Activated effector memory CD4-positive, alpha-beta T cell treated with Interleukin-2 at 50 U/mL for 16 hours (primary cell): ENCODE measurements around the gene PLP1.
"Not testable (repeated sequence)": the region's sequence is repeated elsewhere in the genome, so short reads cannot be mapped to it uniquely, and the experiment has no call there.

ENCODE experiments used
- DNase-seq: peaks from one replicate; pipeline ENCODE4 v3.0.0-alpha.2; 2020

Gene PLP1

DNA sequence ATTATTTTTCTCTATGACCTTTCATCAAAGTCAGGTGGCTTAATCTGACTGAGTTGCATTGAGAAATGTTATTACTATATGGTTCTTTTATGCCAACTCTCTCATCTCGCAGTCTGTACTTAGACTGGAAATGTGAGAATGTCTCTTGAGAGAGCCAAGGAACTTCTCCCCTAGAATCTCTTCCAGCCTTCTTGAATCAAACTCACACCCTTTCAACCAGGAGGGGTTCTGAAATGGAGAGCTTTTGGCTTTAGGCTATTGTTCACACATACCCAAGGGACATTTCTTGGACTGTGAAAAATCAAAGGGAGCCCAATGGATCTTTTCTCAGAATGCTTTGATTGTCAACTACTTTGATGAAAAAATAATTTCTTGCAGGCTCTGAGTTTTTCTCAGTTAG, 5.1 kb downstream of the PLP1 start:
- no peak for DNase-seq

DNA sequence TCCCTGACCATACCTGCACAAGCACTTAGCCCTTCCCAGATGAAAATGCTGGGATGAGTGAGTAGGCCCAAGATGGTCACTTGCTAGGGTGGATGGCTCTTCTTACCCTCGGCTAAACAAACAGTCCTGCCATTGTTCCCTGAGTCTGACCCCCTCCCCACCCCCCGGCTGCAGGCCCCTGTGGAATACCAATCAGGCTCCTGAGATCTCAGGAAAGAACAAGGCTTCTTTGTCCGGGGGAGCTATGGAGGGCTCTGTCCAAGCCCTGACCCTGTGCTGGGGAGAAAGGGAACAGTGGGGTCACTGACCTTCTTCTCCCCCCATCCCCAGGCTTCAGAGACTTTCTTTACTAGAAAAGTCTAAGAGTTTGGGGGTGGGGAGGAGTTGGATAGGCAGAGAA, 6.0 kb downstream of the PLP1 start:
- DNase-seq: no peak

DNA sequence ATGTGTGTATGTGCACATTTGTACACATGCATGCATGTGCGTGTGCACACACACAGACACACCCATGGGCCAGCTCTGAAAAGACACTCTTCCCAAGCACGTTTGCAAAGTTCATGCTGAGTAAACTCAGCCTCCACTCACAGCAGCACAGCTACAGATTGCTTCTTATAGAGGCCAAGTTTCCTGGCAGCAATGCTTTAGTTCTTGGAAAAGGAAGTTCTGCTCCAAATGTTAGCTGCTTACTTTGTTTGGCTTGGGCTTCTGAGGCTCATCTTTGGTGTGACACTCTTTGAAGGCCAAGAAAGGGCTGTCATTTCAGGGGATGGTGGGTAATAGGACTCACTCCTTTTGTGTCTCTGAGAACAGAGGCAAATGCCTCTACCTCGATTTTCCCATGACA, 6.6 kb downstream of the PLP1 start:
- no peak for DNase-seq

DNA sequence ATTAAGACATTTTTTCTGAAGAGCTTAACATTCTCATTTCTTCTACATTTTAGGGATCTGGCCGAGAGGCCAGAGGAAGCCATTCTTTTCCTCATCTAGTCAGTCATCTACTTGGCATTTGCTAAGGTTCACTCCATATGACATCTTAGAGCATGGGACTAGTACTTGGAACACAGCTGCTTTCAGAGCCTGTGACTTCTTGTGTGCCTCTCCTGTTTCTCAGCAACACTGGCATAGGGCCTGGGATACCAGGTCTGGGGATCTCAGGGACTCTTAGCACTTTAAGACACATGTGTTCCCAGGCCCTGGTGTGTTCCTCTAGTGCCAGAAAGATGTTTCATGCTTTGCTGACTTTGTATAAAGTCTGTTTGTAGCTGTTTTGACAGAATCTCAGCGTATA, 7.3 kb downstream of the PLP1 start:
- no peak for DNase-seq

DNA sequence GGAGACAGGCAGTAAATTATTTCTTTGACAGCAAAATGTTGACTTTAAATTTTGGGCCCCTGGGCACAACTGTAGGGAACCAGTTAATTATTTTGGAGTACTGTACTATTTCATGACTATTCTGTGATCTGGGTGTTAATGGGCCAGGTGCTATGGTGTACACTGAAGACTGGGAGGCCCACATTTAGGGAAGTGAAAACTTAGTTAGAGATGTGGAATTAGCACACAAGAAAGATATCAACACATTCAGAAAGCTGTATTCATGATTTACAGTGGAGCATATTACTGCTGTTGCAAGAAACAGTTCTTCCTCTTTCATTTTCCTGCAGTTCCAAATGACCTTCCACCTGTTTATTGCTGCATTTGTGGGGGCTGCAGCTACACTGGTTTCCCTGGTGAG, 12.4 kb downstream of the PLP1 start:
- DNase-seq: no peak

DNA sequence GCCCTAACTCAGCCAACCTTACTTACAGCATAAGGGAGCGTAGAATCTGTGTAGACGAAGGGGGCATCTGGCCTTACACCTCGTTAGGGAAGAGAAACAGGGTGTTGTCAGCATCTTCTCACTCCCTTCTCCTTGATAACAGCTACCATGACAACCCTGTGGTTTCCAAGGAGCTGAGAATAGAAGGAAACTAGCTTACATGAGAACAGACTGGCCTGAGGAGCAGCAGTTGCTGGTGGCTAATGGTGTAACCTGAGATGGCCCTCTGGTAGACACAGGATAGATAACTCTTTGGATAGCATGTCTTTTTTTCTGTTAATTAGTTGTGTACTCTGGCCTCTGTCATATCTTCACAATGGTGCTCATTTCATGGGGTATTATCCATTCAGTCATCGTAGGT, 14.6 kb downstream of the PLP1 start:
- no peak for DNase-seq

DNA sequence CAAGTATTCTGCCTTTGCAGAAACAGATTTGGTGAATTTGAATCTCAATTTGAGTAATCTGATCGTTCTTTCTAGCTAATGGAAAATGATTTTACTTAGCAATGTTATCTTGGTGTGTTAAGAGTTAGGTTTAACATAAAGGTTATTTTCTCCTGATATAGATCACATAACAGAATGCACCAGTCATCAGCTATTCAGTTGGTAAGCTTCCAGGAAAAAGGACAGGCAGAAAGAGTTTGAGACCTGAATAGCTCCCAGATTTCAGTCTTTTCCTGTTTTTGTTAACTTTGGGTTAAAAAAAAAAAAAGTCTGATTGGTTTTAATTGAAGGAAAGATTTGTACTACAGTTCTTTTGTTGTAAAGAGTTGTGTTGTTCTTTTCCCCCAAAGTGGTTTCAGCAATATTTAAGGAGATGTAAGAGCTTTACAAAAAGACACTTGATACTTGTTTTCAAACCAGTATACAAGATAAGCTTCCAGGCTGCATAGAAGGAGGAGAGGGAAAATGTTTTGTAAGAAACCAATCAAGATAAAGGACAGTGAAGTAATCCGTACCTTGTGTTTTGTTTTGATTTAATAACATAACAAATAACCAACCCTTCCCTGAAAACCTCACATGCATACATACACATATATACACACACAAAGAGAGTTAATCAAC, 15.3 kb downstream of the PLP1 start:
- no peak for DNase-seq

DNA sequence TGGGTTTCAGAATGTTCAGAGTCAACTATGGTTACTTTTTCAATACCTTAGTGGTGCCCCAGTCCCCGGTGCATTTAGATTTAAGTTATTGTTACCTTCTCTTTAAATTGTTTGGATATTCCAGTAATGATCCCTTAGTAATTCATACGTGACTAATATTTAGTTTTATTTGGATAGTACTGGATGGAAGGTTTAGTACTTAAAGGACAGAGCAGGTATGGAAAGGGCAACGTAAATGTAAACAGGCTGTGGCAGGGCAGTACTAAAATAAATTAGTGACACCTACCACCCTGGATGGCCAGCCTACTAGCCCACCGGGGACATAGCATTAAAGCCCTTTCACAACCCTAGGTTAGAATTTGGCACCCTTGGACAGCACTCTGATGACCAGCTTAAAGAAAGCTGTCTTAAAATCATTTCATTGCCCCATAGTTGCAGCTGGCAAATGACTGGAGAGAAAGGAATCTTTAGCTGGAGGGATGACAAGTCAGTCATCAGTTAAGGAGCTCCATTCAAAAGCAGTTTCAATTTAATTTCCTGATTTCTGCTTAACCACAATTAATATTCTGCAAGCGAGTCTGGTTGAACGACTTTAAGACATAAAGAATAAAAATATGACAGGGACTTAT, 16.4 kb downstream of the PLP1 start:
- DNase-seq: no peak

DNA sequence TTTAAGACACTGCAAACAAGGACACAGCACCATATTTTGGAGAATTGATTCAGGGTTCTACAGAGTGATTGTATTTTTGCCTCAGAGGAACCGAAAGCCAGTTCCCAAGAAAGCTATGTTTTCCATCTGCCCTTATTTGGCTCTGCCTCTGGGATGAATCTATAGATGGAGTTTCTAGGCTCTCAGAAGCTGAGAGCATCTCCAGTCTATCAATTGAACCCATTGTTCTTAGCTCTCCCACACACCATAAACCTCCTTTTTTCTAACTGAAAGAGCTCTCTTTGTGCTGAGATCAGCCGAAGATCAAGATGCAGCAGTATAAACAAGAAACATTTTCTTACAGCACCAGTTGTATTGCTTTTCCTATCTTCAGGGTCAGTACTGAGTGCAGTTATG, 16.9 kb downstream of the PLP1 start:
- DNase-seq: no peak

DNA sequence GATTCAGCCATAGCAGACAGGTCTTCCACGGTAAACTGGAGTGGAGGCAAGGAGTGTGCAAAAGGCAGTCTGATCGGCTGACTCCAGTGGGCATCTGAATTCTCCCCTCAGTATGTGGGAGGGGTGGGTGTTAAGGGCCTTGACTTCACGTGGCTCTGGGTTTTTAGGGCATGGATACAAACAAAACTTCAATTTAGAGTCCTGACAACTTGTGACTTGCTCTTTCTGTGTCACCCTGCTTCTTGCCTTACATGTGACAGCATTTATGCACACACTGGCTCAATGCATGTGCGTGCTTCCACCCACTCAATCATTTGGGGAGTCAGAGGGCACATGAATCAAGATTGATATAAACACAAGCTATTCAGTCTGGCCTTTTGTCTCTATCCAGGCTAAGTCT, 17.5 kb downstream of the PLP1 start:
- DNase-seq: no peak

DNA sequence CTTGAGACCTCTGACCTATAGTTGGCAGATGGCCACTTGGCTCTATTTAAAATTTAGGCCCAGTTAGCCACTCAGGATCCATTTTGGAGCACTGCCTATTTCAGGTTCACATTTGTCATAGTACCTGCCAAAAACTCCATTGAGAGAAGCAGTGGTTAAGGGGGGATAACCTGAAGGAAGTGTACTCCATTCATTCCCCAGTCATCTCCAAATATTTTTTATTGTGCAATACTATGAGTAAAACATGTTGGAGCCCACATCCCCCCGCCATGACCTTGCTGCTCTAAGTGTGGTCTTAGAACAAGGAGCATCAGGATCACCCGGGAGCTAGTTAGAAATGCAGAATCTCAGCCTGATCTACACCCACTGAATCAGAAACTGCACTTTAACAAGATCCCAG, 21.1 kb downstream of the PLP1 start:
- DNase-seq: no peak

DNA sequence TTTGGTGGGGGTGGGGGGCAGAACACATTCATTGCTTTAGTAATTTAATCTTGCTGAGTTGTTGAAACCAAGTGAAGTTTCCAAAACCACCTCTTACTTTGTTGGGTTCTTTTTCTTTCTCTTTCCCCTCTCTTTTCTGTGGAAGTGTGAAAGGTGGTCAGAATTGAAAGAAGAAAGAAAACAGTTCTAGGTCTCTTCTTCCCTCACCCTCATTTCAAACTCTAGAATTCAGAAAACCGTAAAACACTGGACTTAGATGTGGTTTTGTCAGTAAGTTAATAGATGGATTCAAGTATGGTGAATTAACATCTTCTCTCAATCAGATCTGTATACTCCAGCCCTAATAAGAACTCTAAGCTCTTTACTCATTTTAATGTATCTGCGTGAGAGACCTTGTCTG, 23.7 kb downstream of the PLP1 start:
- DNase-seq: no peak

DNA sequence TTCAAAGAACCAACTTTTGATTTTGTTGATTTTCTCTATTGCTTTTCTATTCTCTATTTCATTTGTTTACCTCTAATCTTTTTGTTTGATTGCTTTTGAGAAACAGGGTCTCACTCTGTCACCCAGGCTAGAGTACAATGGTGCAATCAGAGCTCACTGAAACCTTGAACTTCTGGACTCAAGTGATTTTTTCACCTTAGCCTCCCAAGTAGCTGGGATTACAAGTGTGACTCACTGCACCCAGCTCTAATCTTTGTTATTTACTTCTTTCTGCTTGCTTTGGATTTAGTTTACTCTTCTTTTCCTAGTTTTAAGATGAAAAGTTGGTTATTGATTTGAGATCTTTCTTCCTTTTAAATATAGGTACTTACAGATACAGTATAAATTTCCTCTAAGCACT, 29.2 kb downstream of the PLP1 start:
- no peak for DNase-seq

DNA sequence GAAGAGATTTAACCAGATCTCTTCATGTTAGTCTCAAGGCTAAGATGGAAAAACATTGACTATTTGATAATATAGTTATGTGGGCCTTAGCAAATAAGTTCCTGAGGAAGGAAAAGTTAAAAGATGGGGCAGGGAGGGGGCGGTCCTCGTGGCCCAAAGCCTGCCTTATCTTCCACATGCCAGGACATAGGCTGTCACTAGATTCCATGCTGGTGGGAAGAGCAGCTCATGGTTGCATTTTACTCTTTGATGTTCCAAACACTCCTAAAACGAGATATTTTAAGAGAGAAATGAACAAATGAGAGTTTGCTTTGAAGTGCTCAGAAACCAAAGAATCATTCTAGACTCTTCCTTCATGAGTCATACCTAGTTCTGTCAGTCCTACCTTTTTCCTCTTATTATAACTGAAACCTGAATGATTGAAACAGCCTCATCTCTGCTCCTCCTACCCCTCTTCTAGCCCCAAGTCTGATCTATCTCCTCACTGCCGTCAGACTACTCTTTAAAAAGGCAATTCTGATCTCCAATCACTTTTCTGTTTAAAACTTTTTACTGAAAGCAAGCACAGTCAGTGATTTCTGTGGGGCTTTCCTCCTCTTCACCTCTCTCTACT, 30.3 kb downstream of the PLP1 start:
- DNase-seq: no peak

DNA sequence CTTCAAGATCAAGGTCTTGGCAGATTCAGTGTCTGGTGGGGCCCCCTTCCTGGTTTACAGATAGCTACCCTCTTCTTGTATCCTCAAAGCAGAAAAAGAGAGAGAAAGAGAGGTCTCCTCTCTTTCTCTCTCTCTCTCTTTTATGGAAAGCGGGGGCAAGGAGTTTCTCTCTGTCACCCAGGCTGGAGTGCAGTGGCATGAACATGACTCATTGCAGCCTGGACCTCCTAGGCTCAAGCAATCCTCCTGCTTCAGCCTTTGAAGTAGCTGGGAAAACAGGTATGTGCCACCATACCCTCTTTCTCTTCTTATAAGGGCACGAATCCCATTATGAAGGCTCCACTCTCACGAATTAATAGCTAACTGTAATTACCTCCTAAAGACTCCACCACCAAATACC, 35.2 kb downstream of the PLP1 start:
- DNase-seq: no peak

DNA sequence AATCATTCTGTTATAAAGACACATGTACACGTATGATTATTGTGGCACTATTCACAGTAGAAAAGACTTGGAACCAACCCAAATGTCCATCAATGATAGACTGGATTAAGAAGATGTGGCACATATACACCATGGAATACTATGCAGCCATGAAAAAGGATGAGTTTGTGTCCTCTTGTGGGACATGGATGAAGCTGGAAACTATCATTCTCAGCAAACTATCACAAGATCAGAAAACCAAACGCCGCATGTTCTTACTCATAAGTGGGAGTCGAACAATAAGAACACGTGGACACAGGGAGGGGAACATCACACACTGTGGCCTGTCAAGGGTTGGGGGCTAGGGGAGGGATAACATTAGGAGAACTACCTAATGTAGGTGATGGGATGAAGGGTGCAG, 40.5 kb downstream of the PLP1 start:
- not testable (repeated sequence) for DNase-seq

DNA sequence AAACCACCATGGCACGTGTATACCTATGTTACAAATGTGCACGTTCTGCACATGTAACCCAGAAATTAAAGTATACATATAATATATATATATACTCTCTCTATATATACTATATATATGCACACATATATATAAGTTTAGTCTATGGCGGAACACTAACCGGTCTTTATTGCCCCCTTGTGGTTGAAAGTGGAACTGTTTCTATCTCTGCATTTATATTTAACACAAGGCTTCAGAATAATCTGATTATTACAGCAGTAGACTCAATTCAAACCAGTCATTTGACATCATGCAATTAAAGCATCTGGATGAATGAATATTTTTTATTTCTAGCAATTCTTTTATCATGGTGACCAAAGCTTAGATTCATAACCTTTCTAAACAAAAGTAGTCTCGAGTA, 40.9 kb downstream of the PLP1 start:
- no peak for DNase-seq

DNA sequence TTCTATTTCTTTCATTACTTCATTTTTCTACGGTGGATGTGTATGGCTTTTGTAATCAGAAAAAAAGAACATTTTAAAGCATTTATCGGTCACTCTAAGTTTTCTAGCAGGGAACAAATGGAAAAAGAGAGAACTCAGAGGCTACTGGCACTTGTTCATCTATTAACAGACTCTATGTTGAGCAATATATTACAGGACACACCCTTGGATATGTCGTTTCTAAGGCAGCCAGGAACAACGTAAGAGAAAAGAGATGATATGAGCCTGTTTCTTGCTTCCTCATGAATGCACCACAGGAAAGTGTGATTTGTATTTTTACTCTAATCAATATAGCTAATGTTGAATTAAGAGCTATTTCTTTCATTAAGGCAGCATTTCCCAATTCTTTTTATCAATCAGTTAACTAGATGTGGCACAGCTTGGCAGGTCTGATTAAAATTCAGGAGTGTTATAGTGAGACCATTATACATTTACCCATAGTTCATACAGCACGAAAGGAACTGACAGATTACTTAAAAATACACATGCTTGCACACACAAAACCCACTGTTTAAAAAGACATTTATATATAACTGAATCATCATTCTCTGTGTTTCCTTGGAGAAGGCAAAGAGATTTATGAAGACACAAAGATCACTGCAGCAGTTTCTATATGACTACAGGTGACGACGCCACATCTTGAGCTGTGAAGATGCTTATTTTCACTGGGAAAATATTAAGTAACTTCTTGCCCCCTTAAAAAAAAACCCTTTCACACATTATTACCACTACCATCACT, 42.4 kb downstream of the PLP1 start:
- DNase-seq: no peak

DNA sequence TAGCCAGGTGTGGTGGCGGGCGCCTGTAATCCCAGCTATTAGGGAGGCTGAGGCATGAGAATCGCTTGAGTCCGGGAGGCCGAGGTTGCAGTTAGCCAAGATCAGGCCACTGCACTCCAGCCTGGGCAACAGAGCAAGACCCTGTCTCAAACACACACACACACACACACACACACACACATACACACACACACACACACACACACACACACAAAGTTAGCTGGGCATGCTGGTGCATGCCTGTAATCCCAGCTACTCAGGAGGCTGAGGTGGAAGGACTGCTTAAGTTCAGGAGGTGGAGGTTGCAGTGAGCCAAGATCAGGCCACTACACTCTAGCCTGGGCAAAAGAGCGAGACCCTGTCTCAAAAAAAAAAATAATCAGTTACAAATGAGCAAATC, 44.2 kb downstream of the PLP1 start:
- DNase-seq: not testable (repeated sequence)

DNA sequence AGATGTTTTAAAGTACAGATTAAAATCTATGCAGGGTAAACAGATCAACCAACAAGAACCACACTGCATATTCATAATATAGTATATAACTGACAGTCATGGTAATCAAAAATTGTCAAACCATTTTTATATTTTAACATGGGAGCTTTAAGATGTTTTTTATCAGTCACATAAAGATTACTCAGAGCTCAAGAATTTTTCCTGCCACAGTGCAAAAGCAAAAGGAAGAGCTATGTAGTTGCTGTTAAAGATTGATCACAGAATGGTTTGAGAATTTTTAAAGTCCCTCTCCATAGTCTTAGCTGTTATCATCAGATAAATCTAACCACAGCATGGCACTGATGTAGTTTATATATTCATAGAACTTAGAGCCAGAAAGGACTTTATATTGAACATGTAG, 47.0 kb downstream of the PLP1 start:
- DNase-seq: no peak

DNA sequence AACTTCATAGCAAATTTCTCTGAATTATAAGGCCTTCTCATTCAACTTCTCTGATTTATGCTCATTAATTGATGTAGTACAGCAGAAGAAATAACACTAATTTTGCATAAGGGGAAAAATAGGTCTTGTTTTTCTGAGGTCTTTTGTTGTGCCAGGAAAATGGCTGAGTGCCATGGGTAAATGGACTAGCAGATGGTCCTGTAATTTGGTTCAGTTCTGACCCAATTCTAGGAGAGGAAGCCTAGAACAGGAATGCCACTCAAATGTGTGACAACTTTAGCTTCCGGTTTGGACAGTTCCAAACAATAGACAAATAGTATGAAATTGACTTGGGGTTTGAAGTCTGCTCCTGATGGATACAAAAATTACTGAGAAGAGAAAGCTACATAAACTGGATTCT, 49.2 kb downstream of the PLP1 start:
- DNase-seq: no peak

DNA sequence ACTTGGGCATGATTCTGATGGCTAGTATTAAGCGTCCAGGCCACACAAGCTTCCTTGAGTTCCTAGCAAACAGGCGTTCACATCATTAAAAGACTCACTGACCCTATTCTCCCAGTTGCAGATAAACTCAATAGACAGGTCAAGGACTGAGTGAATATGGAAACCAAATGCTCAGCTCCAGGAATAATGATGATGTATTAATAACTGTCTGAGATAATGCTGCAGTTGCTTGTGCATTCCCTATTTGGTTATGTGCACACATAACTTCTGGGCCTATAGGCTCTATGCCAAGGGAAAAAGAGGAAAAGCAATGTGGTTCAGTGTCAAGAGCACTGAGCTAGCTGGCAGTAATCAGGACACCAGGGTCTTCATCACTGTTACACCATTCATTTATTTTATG, 51.9 kb downstream of the PLP1 start:
- DNase-seq: no peak

DNA sequence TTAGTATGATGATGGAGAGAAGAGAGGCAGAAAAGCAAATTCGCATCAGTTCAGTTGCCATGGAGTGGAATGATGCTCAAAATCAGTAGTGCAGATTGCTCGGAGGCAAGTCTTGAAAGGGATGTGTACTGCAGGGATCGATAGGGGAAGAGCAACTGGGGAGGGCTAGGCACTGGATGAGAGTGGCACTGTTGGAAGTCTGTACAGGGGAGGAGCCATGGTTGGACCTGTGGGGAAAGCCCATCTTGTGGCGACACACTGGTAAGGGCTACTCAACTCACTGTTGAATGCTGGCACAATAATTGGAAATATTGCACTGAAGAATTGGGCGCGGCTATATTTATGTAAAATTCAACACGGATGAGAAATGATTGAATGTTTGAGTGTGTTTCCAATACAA, 54.2 kb downstream of the PLP1 start:
- DNase-seq: no peak

DNA sequence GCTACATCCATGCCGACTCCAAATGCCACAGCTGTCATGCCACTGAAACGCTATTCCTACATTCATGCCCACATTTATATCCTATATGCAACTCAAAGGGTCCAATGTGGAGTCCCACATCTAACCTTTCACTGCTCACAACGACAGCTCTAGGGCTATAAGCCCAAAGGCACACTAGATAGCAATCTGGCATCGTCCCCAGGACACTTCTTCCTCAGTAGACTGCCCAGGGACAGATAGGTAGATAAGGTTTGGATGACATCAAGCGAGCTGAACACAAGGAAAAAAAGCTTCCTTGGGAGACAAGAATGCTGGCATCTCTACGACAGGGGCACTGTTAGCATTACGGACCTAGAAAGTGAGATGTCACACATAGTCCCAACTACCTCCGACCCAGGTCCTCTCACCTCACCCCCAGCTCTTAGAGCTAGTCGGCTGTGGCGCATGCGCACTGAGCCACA, 54.7 kb downstream of the PLP1 start:
- no peak for DNase-seq
